ENCODE results near the gene SLC38A2. TPM values are rescaled to one million over a fixed set of nuclear protein-coding genes. Genes with fewer than 3 reads are reported as not detected.

SLC38A2 gene
- total and polyA plus RNA-seq, 2 of the 4 experiments (the other 2 are of a cell fraction): 313 to 881 TPM

DNA sequence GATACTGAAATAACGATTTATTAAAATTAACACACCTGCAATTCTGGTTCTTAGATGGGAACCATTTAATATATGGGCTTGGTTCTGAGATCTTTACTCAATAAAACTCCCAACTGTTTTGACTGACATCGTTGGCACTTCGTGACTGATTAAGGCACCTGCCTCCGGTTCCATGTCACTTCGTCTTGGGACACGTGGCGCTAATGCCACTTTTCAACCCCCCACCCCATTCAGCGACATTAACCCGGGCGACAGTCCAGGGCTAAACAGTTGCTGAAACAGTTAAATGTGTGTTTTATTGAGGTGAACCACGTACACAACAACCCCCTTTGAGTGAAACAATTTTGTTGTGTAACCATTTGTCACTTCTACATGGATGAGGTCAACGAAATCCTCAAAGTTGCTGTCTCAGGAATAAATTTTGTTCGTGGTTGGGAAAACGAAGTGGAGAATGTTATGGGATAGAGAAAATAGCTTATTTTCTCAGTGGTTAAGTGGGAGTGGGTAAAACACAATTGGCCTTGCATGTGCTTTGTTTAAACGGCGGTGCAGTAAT lies 9.9 kb upstream of the SLC38A2 start (continued):
- TF ChIP-seq, protein P1, sequence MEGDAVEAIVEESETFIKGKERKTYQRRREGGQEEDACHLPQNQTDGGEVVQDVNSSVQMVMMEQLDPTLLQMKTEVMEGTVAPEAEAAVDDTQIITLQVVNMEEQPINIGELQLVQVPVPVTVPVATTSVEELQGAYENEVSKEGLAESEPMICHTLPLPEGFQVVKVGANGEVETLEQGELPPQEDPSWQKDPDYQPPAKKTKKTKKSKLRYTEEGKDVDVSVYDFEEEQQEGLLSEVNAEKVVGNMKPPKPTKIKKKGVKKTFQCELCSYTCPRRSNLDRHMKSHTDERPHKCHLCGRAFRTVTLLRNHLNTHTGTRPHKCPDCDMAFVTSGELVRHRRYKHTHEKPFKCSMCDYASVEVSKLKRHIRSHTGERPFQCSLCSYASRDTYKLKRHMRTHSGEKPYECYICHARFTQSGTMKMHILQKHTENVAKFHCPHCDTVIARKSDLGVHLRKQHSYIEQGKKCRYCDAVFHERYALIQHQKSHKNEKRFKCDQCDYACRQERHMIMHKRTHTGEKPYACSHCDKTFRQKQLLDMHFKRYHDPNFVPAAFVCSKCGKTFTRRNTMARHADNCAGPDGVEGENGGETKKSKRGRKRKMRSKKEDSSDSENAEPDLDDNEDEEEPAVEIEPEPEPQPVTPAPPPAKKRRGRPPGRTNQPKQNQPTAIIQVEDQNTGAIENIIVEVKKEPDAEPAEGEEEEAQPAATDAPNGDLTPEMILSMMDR (conservative IDR thresholded peaks at IDR 0.05; ENCODE audit: low read depth, low read length): no peak
- TF ChIP-seq CEBPB (IDR thresholded peaks at IDR 0.05; ENCODE audit: low read depth, low read length): peak; percentile 69
- peak; percentile 60; the same call in 1 of the 2 replicates for TF ChIP-seq MAFK (IDR thresholded peaks at IDR 0.05; ENCODE audit: low read depth, low read length)
- TF ChIP-seq MAZ (IDR thresholded peaks at IDR 0.05; ENCODE audit: borderline replicate concordance, low read depth, low read length): no peak

Data from IMR-90 (cell line).